HepG2 (cell line): ENCODE results near the gene ADPRHL1. TPM values are rescaled to one million over a fixed set of nuclear protein-coding genes. Genes with fewer than 3 reads are reported as not detected.
A peak's percentile ranks its signal among the peaks of the same experiment; 100 is the strongest.

Experiments
- DMAP1 ChIP-seq: IDR thresholded peaks from 2 replicates; pipeline ENCODE4 v1.6.1; 2016
- HNRNPLL ChIP-seq: fragments of 200-400 bp; formaldehyde crosslinking; IDR thresholded peaks from 2 replicates; pipeline ENCODE4 v1.6.1; 2017; ENCODE audit warnings: mild to moderate bottlenecking, low read depth, low read length; ENCODE audit not compliant: poor library complexity, severe bottlenecking
- RAD21 ChIP-seq: fragments of 450-650 bp; formaldehyde crosslinking; IDR thresholded peaks from 2 replicates; pipeline ENCODE4 v1.5.0; 2020; ENCODE audit warnings: mild to moderate bottlenecking
- STAG1 ChIP-seq: sonication (generic); formaldehyde crosslinking; IDR thresholded peaks from 2 replicates; pipeline ENCODE4 v1.4.0; 2020; ENCODE audit warnings: missing genetic modification reagents
- ZBTB38 ChIP-seq: sonication (generic); formaldehyde crosslinking; IDR thresholded peaks from 2 replicates; pipeline ENCODE4 v1.5.1; 2020; ENCODE audit warnings: mild to moderate bottlenecking, missing genetic modification reagents
- ZBTB8A ChIP-seq: sonication (generic); formaldehyde crosslinking; IDR thresholded peaks from 2 replicates; pipeline ENCODE4 v1.4.0; 2020; ENCODE audit warnings: mild to moderate bottlenecking, low read depth, missing genetic modification reagents, borderline replicate concordance
- ZNF235 ChIP-seq: sonication (generic); formaldehyde crosslinking; IDR thresholded peaks from 2 replicates; pipeline ENCODE4 v1.8.1; 2023; ENCODE audit warnings: mild to moderate bottlenecking, missing genetic modification reagents, borderline replicate concordance
- ZNF430 ChIP-seq: sonication (generic); formaldehyde crosslinking; IDR thresholded peaks from 2 replicates; pipeline ENCODE4 v1.9.0; 2021; ENCODE audit warnings: mild to moderate bottlenecking, missing genetic modification reagents
- ZNF83 ChIP-seq: sonication (generic); formaldehyde crosslinking; IDR thresholded peaks from 2 replicates; pipeline ENCODE4 v1.4.0; 2020; ENCODE audit warnings: missing genetic modification reagents, mild to moderate bottlenecking, borderline replicate concordance
- ZSCAN31 ChIP-seq: sonication (generic); formaldehyde crosslinking; IDR thresholded peaks from 2 replicates; pipeline ENCODE4 v1.5.0; 2020; ENCODE audit warnings: low read depth, mild to moderate bottlenecking, missing genetic modification reagents
- polyA plus RNA-seq, 8 experiments: library from polyadenylated mRNA; depleted of rRNA in 3 of 8; stranded (reverse) in 7 of 8; unstranded in 1 of 8; fragments of >200 nt; fragmentation: Illumina TruSeq in 4 of 8; extraction: Trizol in 4 of 8; gene quantifications; 2 replicates each; pipeline versions ENCODE4 v1.2.1 to v1.2.3, GENCODE V29; 2011 to 2016; ENCODE audit warnings: low read depth in 4 of 8, missing spikeins in 1 of 8, mixed read lengths in 1 of 8; ENCODE audit not compliant: insufficient read depth in 1 of 8
- total RNA-seq, 5 experiments: library from RNA; depleted of rRNA; stranded (reverse); fragments of >200 nt; fragmentation: Illumina TruSeq; extraction: Trizol; gene quantifications; 2 replicates each; pipeline ENCODE4 v1.2.3, GENCODE V29; 2016; ENCODE audit warnings: low read depth in 1 of 5
- TF ChIP-seq, protein P1 (sequence below): sonication (generic); formaldehyde crosslinking; IDR thresholded peaks from 2 replicates; pipeline ENCODE4 v1.9.0; 2022; ENCODE audit warnings: low read depth, missing genetic modification reagents
- TF ChIP-seq, protein P2 (sequence below): sonication (generic); formaldehyde crosslinking; IDR thresholded peaks from 2 replicates; pipeline ENCODE4 v1.5.1; 2020; ENCODE audit warnings: mild to moderate bottlenecking, missing genetic modification reagents, moderate library complexity
- TF ChIP-seq, protein P3 (sequence below): sonication (generic); formaldehyde crosslinking; IDR thresholded peaks from 2 replicates; pipeline ENCODE4 v1.5.0; 2020; ENCODE audit warnings: mild to moderate bottlenecking, missing genetic modification reagents, borderline replicate concordance
- TF ChIP-seq, protein P4 (sequence below): sonication (generic); formaldehyde crosslinking; IDR thresholded peaks from 2 replicates; pipeline ENCODE4 v1.5.0; 2020; ENCODE audit warnings: missing genetic modification reagents, mild to moderate bottlenecking, borderline replicate concordance
- TF ChIP-seq, protein P5 (sequence below): sonication (generic); formaldehyde crosslinking; IDR thresholded peaks from 2 replicates; pipeline ENCODE4 v1.4.0; 2020; ENCODE audit warnings: mild to moderate bottlenecking, missing genetic modification reagents

Gene ADPRHL1
- total and polyA plus RNA-seq, 2 of the 13 experiments (the other 11 are each of a cell fraction or from before 2014, with no cell fraction given), result 0.34 to 0.40 TPM

DNA sequence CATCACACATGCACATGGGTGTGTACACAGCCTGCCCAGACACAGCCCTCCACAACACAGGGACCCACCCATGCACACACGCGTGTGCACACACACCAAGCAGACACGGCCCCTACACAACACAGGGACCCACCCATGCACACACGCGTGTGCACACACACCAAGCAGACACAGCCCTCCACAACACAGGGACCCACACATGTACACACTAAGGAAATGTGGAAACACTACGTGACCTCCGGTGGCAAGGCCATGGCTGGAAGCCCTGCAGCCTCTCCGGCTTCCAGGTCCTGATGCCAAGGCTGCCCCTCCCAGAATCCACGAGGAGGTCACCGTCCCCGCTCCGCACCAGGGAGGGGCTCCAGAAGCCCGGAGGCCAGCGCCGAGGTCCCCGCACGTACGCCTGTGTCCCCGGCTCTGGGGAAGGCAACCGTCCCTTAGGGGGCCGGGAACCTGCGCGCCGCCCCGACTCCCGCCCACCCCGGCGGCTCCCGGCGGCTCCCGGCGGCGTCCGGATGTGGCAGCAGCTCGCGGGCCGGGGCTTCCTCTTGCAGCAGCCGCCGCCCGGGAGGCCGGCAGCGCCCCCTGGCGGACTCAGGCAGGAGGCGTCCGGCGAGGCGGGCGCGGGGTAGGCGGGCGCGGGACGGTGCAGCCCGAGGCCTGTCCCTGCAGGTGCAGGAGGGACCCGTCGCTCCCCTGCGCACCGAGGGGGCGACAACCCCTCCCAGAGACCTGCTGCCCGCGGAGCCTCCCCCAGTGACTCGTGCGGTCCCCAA, 59.5 kb downstream of the ADPRHL1 start (continued):
- TF ChIP-seq, protein P1, sequence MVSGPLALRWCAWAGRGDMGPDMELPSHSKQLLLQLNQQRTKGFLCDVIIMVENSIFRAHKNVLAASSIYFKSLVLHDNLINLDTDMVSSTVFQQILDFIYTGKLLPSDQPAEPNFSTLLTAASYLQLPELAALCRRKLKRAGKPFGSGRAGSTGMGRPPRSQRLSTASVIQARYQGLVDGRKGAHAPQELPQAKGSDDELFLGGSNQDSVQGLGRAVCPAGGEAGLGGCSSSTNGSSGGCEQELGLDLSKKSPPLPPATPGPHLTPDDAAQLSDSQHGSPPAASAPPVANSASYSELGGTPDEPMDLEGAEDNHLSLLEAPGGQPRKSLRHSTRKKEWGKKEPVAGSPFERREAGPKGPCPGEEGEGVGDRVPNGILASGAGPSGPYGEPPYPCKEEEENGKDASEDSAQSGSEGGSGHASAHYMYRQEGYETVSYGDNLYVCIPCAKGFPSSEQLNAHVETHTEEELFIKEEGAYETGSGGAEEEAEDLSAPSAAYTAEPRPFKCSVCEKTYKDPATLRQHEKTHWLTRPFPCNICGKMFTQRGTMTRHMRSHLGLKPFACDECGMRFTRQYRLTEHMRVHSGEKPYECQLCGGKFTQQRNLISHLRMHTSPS (CRISPR knock-in tag), result 0 out of 2 replicates have a peak, but pooled peaks have one; percentile 17
- TF ChIP-seq STAG1 (CRISPR knock-in tag), result peak; percentile 80
- TF ChIP-seq DMAP1 (CRISPR knock-in tag), result peak; percentile 44; the same call in 1 of the 2 replicates
- peak; percentile 78; the same call in 1 of the 2 replicates for TF ChIP-seq ZSCAN31
- peak; percentile 15; the same call in 1 of the 2 replicates for TF ChIP-seq ZBTB38 (CRISPR knock-in tag)
- TF ChIP-seq RAD21 (CRISPR knock-in tag), result peak; percentile 97
- 0 out of 2 replicates have a peak, but pooled peaks have one; percentile 30 for TF ChIP-seq ZNF83 (CRISPR knock-in tag)
- TF ChIP-seq, protein P2, sequence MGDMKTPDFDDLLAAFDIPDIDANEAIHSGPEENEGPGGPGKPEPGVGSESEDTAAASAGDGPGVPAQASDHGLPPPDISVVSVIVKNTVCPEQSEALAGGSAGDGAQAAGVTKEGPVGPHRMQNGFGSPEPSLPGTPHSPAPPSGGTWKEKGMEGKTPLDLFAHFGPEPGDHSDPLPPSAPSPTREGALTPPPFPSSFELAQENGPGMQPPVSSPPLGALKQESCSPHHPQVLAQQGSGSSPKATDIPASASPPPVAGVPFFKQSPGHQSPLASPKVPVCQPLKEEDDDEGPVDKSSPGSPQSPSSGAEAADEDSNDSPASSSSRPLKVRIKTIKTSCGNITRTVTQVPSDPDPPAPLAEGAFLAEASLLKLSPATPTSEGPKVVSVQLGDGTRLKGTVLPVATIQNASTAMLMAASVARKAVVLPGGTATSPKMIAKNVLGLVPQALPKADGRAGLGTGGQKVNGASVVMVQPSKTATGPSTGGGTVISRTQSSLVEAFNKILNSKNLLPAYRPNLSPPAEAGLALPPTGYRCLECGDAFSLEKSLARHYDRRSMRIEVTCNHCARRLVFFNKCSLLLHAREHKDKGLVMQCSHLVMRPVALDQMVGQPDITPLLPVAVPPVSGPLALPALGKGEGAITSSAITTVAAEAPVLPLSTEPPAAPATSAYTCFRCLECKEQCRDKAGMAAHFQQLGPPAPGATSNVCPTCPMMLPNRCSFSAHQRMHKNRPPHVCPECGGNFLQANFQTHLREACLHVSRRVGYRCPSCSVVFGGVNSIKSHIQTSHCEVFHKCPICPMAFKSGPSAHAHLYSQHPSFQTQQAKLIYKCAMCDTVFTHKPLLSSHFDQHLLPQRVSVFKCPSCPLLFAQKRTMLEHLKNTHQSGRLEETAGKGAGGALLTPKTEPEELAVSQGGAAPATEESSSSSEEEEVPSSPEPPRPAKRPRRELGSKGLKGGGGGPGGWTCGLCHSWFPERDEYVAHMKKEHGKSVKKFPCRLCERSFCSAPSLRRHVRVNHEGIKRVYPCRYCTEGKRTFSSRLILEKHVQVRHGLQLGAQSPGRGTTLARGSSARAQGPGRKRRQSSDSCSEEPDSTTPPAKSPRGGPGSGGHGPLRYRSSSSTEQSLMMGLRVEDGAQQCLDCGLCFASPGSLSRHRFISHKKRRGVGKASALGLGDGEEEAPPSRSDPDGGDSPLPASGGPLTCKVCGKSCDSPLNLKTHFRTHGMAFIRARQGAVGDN (CRISPR knock-in tag), result peak; percentile 82
- TF ChIP-seq ZBTB8A (CRISPR knock-in tag), result no peak
- TF ChIP-seq, protein P3, sequence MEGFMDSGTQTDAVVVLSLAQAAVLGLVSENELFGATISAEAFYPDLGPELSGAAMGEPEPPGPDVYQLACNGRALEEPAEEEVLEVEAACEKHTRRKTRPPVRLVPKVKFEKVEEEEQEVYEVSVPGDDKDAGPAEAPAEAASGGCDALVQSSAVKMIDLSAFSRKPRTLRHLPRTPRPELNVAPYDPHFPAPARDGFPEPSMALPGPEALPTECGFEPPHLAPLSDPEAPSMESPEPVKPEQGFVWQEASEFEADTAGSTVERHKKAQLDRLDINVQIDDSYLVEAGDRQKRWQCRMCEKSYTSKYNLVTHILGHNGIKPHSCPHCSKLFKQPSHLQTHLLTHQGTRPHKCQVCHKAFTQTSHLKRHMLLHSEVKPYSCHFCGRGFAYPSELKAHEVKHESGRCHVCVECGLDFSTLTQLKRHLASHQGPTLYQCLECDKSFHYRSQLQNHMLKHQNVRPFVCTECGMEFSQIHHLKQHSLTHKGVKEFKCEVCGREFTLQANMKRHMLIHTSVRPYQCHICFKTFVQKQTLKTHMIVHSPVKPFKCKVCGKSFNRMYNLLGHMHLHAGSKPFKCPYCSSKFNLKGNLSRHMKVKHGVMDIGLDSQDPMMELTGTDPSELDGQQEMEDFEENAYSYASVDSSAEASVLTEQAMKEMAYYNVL (CRISPR knock-in tag), result 0 out of 2 replicates have a peak, but pooled peaks have one; percentile 30
- TF ChIP-seq, protein P4, sequence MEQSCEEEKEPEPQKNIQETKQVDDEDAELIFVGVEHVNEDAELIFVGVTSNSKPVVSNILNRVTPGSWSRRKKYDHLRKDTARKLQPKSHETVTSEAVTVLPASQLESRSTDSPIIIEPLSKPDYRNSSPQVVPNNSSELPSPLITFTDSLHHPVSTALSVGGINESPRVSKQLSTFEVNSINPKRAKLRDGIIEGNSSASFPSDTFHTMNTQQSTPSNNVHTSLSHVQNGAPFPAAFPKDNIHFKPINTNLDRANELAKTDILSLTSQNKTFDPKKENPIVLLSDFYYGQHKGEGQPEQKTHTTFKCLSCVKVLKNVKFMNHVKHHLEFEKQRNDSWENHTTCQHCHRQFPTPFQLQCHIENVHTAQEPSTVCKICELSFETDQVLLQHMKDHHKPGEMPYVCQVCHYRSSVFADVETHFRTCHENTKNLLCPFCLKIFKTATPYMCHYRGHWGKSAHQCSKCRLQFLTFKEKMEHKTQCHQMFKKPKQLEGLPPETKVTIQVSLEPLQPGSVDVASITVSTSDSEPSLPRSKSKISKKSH (CRISPR knock-in tag), result 0 out of 2 replicates have a peak, but pooled peaks have one; percentile 53
- TF ChIP-seq ZNF430 (CRISPR knock-in tag), result no peak
- peak; percentile 36; the same call in 1 of the 2 replicates for TF ChIP-seq ZNF235 (CRISPR knock-in tag)
- TF ChIP-seq, protein P5, sequence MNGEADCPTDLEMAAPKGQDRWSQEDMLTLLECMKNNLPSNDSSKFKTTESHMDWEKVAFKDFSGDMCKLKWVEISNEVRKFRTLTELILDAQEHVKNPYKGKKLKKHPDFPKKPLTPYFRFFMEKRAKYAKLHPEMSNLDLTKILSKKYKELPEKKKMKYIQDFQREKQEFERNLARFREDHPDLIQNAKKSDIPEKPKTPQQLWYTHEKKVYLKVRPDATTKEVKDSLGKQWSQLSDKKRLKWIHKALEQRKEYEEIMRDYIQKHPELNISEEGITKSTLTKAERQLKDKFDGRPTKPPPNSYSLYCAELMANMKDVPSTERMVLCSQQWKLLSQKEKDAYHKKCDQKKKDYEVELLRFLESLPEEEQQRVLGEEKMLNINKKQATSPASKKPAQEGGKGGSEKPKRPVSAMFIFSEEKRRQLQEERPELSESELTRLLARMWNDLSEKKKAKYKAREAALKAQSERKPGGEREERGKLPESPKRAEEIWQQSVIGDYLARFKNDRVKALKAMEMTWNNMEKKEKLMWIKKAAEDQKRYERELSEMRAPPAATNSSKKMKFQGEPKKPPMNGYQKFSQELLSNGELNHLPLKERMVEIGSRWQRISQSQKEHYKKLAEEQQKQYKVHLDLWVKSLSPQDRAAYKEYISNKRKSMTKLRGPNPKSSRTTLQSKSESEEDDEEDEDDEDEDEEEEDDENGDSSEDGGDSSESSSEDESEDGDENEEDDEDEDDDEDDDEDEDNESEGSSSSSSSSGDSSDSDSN (CRISPR knock-in tag), result peak; percentile 51
- peak; percentile 49 for TF ChIP-seq HNRNPLL
